Neural cell (in vitro differentiated cells): ENCODE data around the gene ZNF618. TPM values are rescaled to one million over a fixed set of nuclear protein-coding genes. Genes with fewer than 3 reads are reported as not detected.

ENCODE experiments used
- H2AFZ ChIP-seq: fragments of 200-600, 300-800 bp; sonication (generic), shearing (Covaris generic); 2 replicates; pipeline ENCODE4 v1.6.0; 2014; ENCODE audit warnings: low read depth, mild to moderate bottlenecking, antibody characterized with exemption, low read length, moderate library complexity
- H3F3A ChIP-seq: fragments of 200-600 bp; shearing (Covaris generic); 2 replicates; pipeline ENCODE4 v1.6.1; 2016; ENCODE audit warnings: mild to moderate bottlenecking, moderate library complexity, mixed read lengths, antibody characterized with exemption, low read length; ENCODE audit not compliant: insufficient read depth, poor library complexity, severe bottlenecking
- H3K27ac ChIP-seq: fragments of 200-600, 300-800 bp; sonication (generic), shearing (Covaris generic); 2 replicates; pipeline ENCODE4 v1.5.1; 2014; ENCODE audit warnings: mild to moderate bottlenecking, low read length, moderate library complexity
- H3K27me3 ChIP-seq: fragments of 300-800, 200-600 bp; sonication (generic), shearing (Covaris generic); 2 replicates; pipeline ENCODE4 v1.6.0; 2014; ENCODE audit warnings: mild to moderate bottlenecking, low read depth, low read length, moderate library complexity; ENCODE audit not compliant: insufficient read depth
- H3K36me3 ChIP-seq: fragments of 300-800, 200-600 bp; sonication (generic), shearing (Covaris generic); 2 replicates; pipeline ENCODE4 v1.5.1; 2014; ENCODE audit warnings: mild to moderate bottlenecking, antibody characterized with exemption, low read length, moderate library complexity; ENCODE audit not compliant: insufficient read depth
- H3K4me2 ChIP-seq: fragments of 300-800, 200-600 bp; sonication (generic), shearing (Covaris generic); 2 replicates; pipeline ENCODE4 v1.6.0; 2014; ENCODE audit warnings: mild to moderate bottlenecking, low read length
- H3K4me3 ChIP-seq: fragments of 300-800, 200-600 bp; sonication (generic), shearing (Covaris generic); 2 replicates; pipeline ENCODE4 v1.5.1; 2014; ENCODE audit warnings: mild to moderate bottlenecking, low read length, moderate library complexity
- H3K79me2 ChIP-seq: fragments of 200-600 bp; shearing (Covaris generic); replicated peaks from 2 replicates; pipeline ENCODE4 v1.6.0; 2014; ENCODE audit warnings: mild to moderate bottlenecking, low read length, moderate library complexity; ENCODE audit not compliant: insufficient read depth
- H3K9ac ChIP-seq: fragments of 300-800, 200-600 bp; sonication (generic), shearing (Covaris generic); 2 replicates; pipeline ENCODE4 v1.6.1; 2016; ENCODE audit warnings: mild to moderate bottlenecking, low read length, mixed read lengths
- H3K9me2 ChIP-seq: fragments of 200-600 bp; shearing (Covaris generic); 2 replicates; pipeline ENCODE4 v1.6.1; 2016; ENCODE audit warnings: mild to moderate bottlenecking, low read length, mixed read lengths; ENCODE audit not compliant: insufficient read depth
- H3K9me3 ChIP-seq: fragments of 200-600, 300-800 bp; sonication (generic), shearing (Covaris generic); 2 replicates; pipeline ENCODE4 v1.6.1; 2016; ENCODE audit warnings: mild to moderate bottlenecking, mixed run types, low read length, moderate library complexity, mixed read lengths
- H4K20me1 ChIP-seq: fragments of 200-600 bp; shearing (Covaris generic); 2 replicates; pipeline ENCODE4 v1.6.1; 2016; ENCODE audit warnings: mild to moderate bottlenecking, mixed run types; ENCODE audit not compliant: insufficient read depth
- CTCF ChIP-seq: fragments of 450-650 bp; IDR thresholded peaks from 2 replicates; pipeline ENCODE4 v1.5.1; 2014; ENCODE audit warnings: antibody characterized with exemption, mild to moderate bottlenecking, moderate library complexity; ENCODE audit not compliant: poor library complexity, severe bottlenecking
- EP300 ChIP-seq: fragments of 450-650 bp; conservative IDR thresholded peaks from 2 replicates; pipeline ENCODE4 v1.6.1; 2014; ENCODE audit warnings: antibody characterized with exemption, mild to moderate bottlenecking, moderate library complexity; ENCODE audit not compliant: poor library complexity, severe bottlenecking
- EZH2 ChIP-seq: fragments of 200-600, 300-800 bp; shearing (Covaris generic), sonication (generic); IDR thresholded peaks from 2 replicates; pipeline ENCODE4 v1.6.1; 2014; ENCODE audit warnings: antibody characterized with exemption, low read length, borderline replicate concordance, mild to moderate bottlenecking; ENCODE audit not compliant: insufficient read depth, poor library complexity, severe bottlenecking
- MXI1 ChIP-seq: fragments of 450-650 bp; conservative IDR thresholded peaks from 2 replicates; pipeline ENCODE4 v1.6.1; 2014; ENCODE audit warnings: antibody characterized with exemption, mild to moderate bottlenecking; ENCODE audit not compliant: poor library complexity, severe bottlenecking
- POLR2AphosphoS5 ChIP-seq: IDR thresholded peaks from 2 replicates; pipeline ENCODE4 v1.6.1; 2012
- RAD21 ChIP-seq: fragments of 450-650 bp; conservative IDR thresholded peaks from 2 replicates; pipeline ENCODE4 v1.6.1; 2014; ENCODE audit warnings: antibody characterized with exemption, mild to moderate bottlenecking, moderate library complexity
- REST ChIP-seq: IDR thresholded peaks from 2 replicates; pipeline ENCODE4 v1.6.1; 2012; ENCODE audit warnings: borderline replicate concordance
- SMC3 ChIP-seq: fragments of 450-650 bp; conservative IDR thresholded peaks from 2 replicates; pipeline ENCODE4 v1.6.1; 2014; ENCODE audit warnings: antibody characterized with exemption, mild to moderate bottlenecking, moderate library complexity; ENCODE audit not compliant: poor library complexity
- TAF1 ChIP-seq: IDR thresholded peaks from 2 replicates; pipeline ENCODE4 v1.6.1; 2012; ENCODE audit warnings: low read depth
- polyA plus RNA-seq: library from polyadenylated mRNA; depleted of rRNA; stranded (reverse); fragments of >200 nt; gene quantifications from 2 replicates; pipeline ENCODE4 v1.2.3, GENCODE V29; 2014

The ZNF618 gene
- polyA plus RNA-seq, 1 donor from 2014 or later = 7.1 TPM

- no peaks in the 10 kb centered on the region for H3K9me2 ChIP-seq
- no peak overlapping the region for H3K4me3 ChIP-seq
- no peaks in the 10 kb centered on the region for H4K20me1 ChIP-seq
These were observed 14.6 kb downstream of the ZNF618 start for GRCh38 chr9:113890704-113891103.

GRCh38 chr9:113892861-113893491 lies 16.9 kb downstream of the ZNF618 start:
- Histone ChIP-seq H3K27ac (no peak overlapping the region), H3K9ac (no peak overlapping the region), H3F3A (no peaks in the 10 kb centered on the region), H3K27me3 (no peaks in the 10 kb centered on the region), H3K36me3 (no peaks in the 10 kb centered on the region), H3K79me2 (peaks cover 97% of the 10 kb centered on the region), H2AFZ (no peak overlapping the region), H3K4me3 (no peak overlapping the region), H3K9me3 (no peaks in the 10 kb centered on the region), H4K20me1 (no peaks in the 10 kb centered on the region), H3K9me2 (no peaks in the 10 kb centered on the region), H3K4me2 (no peak overlapping the region)
- TF ChIP-seq EZH2 (no peak), TAF1 (no peak), MXI1 (no peak), EP300 (no peak), REST (no peak), POLR2AphosphoS5 (no peak), SMC3 (no peak), RAD21 (no peak)

More at GRCh38 chr9:113890704-113891103, 14.6 kb downstream of the ZNF618 start:
- Histone ChIP-seq H3K9me3 (no peaks in the 10 kb centered on the region), H3K9ac (no peak overlapping the region), H3F3A (no peaks in the 10 kb centered on the region), H3K36me3 (no peaks in the 10 kb centered on the region), H2AFZ (no peak overlapping the region), H3K27ac (no peak overlapping the region), H3K79me2 (peaks cover 96% of the 10 kb centered on the region), H3K27me3 (no peaks in the 10 kb centered on the region), H3K4me2 (no peak overlapping the region)
- TF ChIP-seq CTCF (no peak), EZH2 (no peak), RAD21 (no peak), REST (no peak), EP300 (no peak), POLR2AphosphoS5 (no peak), TAF1 (no peak), MXI1 (no peak), SMC3 (no peak)
